HG02970 (cell line): ENCODE measurements around the gene CHMP6.

Source experiments
- ATAC-seq: cut with Tn5 transposase; IDR thresholded peaks from one replicate; pipeline ENCODE4 v1.9.1; 2021; ENCODE audit warnings: mild to moderate bottlenecking, moderate library complexity, moderate number of reproducible peaks; ENCODE audit not compliant: unreplicated experiment, low FRiP score

CHMP6 gene

GRCh38 chr17:80990921-80991644, 558 bp upstream of the CHMP6 start:
- ATAC-seq = no peak

- no peak for ATAC-seq
Observed at GRCh38 chr17:80992077-80992947, 671 bp downstream of the CHMP6 start.

- no peak for ATAC-seq
Observed at GRCh38 chr17:80992948-80993624, 1.4 kb downstream of the CHMP6 start.

- no peak for ATAC-seq
Observed at GRCh38 chr17:80995131-80995530, 3.5 kb downstream of the CHMP6 start.

- no peak for ATAC-seq
Observed at GRCh38 chr17:80996422-80997305, 5.0 kb downstream of the CHMP6 start.

- ATAC-seq = no peak
Observed at GRCh38 chr17:80997424-80998117, 5.9 kb downstream of the CHMP6 start.

- ATAC-seq = no peak
Observed at GRCh38 chr17:80998118-80998747, 6.6 kb downstream of the CHMP6 start.

GRCh38 chr17:80998748-80999535, 7.3 kb downstream of the CHMP6 start:
- ATAC-seq = no peak

- no peak for ATAC-seq
Observed at GRCh38 chr17:80999536-81000333, 8.1 kb downstream of the CHMP6 start.

GRCh38 chr17:81000334-81000630, 8.6 kb downstream of the CHMP6 start:
- ATAC-seq = no peak

- no peak for ATAC-seq
Observed at GRCh38 chr17:81000631-81001357, 9.2 kb downstream of the CHMP6 start.

- ATAC-seq = no peak
Observed at GRCh38 chr17:81002013-81002384, 10.4 kb downstream of the CHMP6 start.

GRCh38 chr17:81002409-81003361, 11.0 kb downstream of the CHMP6 start:
- no peak for ATAC-seq

- ATAC-seq = no peak
Observed at GRCh38 chr17:81003711-81004475, 12.3 kb downstream of the CHMP6 start.

GRCh38 chr17:81006891-81007290, 15.2 kb downstream of the CHMP6 start:
- ATAC-seq = no peak
